ENCODE data around the gene MARS2. TPM values are rescaled to one million over a fixed set of nuclear protein-coding genes. Genes with fewer than 3 reads are reported as not detected.

The MARS2 gene
- total RNA-seq, 4 donors from 2014 or later: 3.3 to 4.5 (median 4.1) TPM

DNA sequence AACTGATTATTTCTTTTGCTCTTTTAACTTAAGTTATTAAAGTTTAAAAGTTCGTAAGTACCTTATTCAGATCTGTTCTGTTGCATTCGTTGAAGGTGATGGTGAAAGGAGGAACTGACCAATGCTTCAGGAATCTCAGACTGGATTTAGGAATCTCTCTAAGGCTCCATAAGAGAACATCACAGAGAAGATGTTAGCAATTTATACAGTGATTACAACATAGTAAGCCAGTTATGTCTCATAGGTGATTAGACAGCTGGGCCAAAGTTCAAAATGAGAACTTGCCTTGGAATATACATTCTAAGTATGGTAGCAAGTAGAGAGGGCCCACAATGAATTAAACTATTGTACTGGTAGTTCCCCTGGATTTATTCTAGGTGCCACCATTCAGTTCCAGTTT is 3.2 kb downstream of the MARS2 start:
- TF ChIP-seq, protein P1, sequence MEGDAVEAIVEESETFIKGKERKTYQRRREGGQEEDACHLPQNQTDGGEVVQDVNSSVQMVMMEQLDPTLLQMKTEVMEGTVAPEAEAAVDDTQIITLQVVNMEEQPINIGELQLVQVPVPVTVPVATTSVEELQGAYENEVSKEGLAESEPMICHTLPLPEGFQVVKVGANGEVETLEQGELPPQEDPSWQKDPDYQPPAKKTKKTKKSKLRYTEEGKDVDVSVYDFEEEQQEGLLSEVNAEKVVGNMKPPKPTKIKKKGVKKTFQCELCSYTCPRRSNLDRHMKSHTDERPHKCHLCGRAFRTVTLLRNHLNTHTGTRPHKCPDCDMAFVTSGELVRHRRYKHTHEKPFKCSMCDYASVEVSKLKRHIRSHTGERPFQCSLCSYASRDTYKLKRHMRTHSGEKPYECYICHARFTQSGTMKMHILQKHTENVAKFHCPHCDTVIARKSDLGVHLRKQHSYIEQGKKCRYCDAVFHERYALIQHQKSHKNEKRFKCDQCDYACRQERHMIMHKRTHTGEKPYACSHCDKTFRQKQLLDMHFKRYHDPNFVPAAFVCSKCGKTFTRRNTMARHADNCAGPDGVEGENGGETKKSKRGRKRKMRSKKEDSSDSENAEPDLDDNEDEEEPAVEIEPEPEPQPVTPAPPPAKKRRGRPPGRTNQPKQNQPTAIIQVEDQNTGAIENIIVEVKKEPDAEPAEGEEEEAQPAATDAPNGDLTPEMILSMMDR (IDR thresholded peaks at IDR 0.05; ENCODE audit: low read depth): no peak

DNA sequence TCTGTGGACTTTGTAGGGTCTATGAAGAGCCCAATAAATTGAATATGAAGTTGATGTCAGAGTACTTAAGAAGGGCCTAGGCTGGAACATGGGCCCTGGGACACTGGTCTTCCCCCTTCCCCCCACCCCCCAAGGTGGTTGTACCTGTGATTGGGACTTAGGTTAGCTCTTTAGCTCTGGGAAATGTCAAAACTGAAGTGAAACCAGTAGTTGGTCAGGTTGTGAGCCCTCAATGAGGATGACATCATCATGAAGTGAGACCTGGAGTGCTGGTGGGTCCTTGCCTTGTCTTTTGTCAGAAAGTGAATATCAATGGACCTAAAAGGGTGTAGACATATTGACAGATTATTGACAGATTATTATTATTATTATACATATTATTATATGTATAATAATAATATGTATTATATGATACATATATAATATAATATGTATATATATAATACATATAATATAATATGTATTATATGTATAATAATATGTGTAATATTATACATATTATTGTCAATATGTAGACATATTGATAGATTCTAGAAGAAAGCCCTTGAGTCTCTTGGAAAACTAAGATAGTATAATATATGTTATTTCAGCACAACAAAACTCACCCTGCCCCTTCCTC is 5.4 kb downstream of the MARS2 start:
- TF ChIP-seq, protein P1 (IDR thresholded peaks at IDR 0.05; ENCODE audit: low read depth): no peak

DNA sequence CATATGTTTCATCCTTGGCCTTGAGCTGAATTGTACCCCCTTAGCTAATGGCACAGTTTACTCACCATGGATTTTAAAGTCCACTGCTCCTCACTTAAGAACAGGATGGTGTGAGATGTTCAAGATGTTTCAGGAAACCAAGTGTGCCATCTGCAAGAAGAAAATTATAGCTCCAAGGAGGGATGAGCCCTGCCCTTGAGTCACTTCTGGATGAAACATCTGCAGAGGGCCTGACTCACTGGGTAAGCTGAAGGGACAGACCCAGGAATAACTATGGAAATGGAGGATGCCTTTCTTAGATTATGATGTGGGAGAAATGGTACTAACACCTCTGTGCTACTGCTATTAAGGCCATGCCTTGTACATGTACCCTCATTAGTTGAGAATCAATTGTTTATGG is 6.4 kb downstream of the MARS2 start:
- TF ChIP-seq, protein P1 (IDR thresholded peaks at IDR 0.05; ENCODE audit: low read depth): no peak

DNA sequence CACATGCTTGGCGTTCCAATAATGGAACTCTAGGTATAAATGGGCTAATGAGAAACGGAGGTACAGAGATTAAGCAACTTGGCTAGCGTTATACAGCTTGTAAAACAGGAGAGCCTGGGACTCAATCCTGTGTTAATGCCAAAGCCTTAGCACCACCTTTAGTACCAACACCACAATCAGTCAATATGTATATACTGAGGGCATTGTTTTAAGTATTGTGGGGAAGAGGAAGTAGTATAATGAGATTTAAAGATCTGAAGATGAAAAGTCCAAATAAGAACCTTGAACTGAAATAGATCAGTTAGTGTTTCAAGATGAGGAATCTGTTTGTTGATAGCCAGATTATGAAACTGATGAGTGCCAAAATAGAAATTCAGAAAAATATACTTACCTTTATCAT is 8.1 kb downstream of the MARS2 start:
- TF ChIP-seq, protein P1 (IDR thresholded peaks at IDR 0.05; ENCODE audit: low read depth): no peak

DNA sequence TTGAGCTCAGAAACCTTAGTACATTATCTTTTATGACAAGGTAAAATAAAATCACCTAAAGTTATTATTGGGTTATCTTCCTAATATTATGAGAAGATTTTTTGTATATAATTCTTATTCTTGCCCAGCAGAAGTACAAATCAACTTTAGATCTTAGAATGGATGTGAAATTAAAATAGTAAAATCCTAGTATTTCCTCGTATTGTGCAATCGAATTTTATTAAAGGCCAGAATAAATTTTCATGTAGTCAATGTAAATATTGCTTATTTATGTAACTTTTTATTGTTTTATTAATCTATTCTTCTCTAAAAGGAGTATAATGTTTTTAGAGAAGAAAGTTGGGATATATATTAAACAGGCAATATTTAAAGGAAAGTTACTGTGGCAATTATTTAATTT is 12.7 kb downstream of the MARS2 start:
- TF ChIP-seq, protein P1 (IDR thresholded peaks at IDR 0.05; ENCODE audit: low read depth): no peak

DNA sequence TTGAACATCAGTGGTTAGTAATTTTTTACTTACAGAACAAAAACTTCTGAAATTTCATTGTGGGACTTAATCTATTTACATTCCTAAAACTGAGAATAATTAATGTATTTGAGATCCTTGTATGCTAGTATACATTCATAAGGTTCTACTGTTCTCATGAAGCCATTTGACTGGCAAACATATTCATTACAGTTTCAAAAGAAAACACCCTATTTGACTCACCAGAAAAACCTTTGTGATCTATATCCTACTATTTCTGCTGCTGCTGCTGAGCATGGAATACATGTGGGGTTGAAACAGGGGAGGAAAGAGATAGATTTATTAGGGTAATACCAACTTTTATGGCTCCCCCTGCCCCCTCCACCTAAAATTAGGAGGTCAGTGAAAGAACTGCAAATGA is 21.8 kb downstream of the MARS2 start:
- TF ChIP-seq, protein P1 (IDR thresholded peaks at IDR 0.05; ENCODE audit: low read depth): no peak

DNA sequence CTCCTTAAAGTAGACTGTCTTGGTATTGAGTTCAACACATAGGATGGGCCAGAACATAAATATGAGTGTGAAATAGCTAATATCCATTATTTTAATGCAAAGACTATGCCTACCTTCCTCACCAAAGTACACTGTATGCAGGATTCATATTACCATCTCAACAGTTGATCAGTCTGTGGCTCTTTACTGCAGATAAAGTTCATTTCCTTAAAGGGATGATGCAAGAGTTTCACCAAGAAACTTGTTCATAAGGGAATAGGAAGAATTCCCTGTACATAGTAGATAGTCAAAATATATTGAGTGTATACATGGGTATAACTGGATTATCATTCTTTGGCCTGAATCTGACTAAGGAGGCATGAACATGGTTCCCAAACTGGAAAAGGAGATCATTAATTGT is 35.0 kb downstream of the MARS2 start:
- TF ChIP-seq, protein P1 (IDR thresholded peaks at IDR 0.05; ENCODE audit: low read depth): no peak

Other genes starting within 250 kb of the MARS2 start
- 100 to 1,000 TPM; 125 to 169 (median 127) TPM for gene HSPD1, start 205.5 kb upstream of the MARS2 start, total RNA-seq
- gene HSPE1, start 205.0 kb upstream of the MARS2 start, total RNA-seq: 100 to 1,000 TPM in 1 of 4 donors, 10 to 100 TPM in 3; 36.4 to 284 (median 51.7) TPM
- 10 to 100 TPM; 17.0 to 44.2 (median 24.1) TPM for gene MOB4, start 189.3 kb upstream of the MARS2 start, total RNA-seq
- gene RFTN2, start 29.8 kb upstream of the MARS2 start, total RNA-seq: 10 to 100 TPM; 12.7 to 29.6 (median 23.0) TPM
- not detected for gene BOLL, start 80.0 kb downstream of the MARS2 start, total RNA-seq
- gene PLCL1, start 99.2 kb downstream of the MARS2 start, total RNA-seq: 10 to 100 TPM in 1 of 4 donors, 1 to 10 TPM in 3; 6.6 to 10.8 (median 8.3) TPM